Endothelial cell of umbilical vein (primary cell): ENCODE measurements around the gene EXOC6B. TPM values are rescaled to one million over a fixed set of nuclear protein-coding genes. Genes with fewer than 3 reads are reported as not detected.

ENCODE experiments used
- BruUV-seq: library from RNA; stranded (reverse); fragments of 400-500 nt; replicated peaks from 2 replicates; lab custom pipeline; 2021; lab: Mats Ljungman, UMichigan
- CTCF ChIA-PET: fragments of 300-600, 350-600 bp; sonication (Branson Sonifier 250); formaldehyde crosslinking; loops from one replicate; lab custom pipeline; 2021; ENCODE audit warnings: antibody characterized with exemption, inconsistent platforms; lab: Charles Lee
- POLR2A ChIA-PET: fragments of 300-600, 350-600 bp; sonication (Branson Sonifier 250); formaldehyde crosslinking; loops from one replicate; lab custom pipeline; 2021; ENCODE audit warnings: antibody characterized with exemption, inconsistent platforms; lab: Charles Lee
- DNase-seq: peaks from one replicate; pipeline ENCODE4 v3.0.0-alpha.2; 2011; ENCODE audit warnings: low read depth, low spot score
- FAIRE-seq: peaks from 2 replicates; lab custom pipeline; 2011; peaks lifted over from hg19 to GRCh38; lab: Jason Lieb, UNC
- H2AFZ ChIP-seq: 2 replicates; pipeline ENCODE4 v1.6.0; 2012; ENCODE audit warnings: low read depth, low read length, control low read depth, inconsistent platforms
- H3K27ac ChIP-seq: 2 replicates; pipeline ENCODE4 v1.5.1; 2011; ENCODE audit warnings: low read depth, mild to moderate bottlenecking, control low read depth, low read length, moderate library complexity; ENCODE audit not compliant: insufficient read depth
- H3K27me3 ChIP-seq, 2 experiments: 2 replicates each; pipeline versions ENCODE4 v1.6.0 to v1.6.1; 2011; ENCODE audit warnings: low read length in 2 of 2, mixed read lengths in 1 of 2; ENCODE audit not compliant: control insufficient read depth in 2 of 2, insufficient read depth in 2 of 2
- H3K36me3 ChIP-seq, 2 experiments: 2 replicates in 1 of 2; 3 replicates in 1 of 2; pipeline ENCODE4 v1.5.1; 2011; ENCODE audit warnings: low read length in 2 of 2, mild to moderate bottlenecking in 1 of 2, moderate library complexity in 1 of 2; ENCODE audit not compliant: control insufficient read depth in 2 of 2, insufficient read depth in 2 of 2; ENCODE audit errors: extremely low read depth in 1 of 2
- H3K4me1 ChIP-seq: 3 replicates; pipeline ENCODE4 v1.5.1; 2011; ENCODE audit warnings: mild to moderate bottlenecking, low read length; ENCODE audit not compliant: control insufficient read depth, insufficient read depth; ENCODE audit errors: extremely low read depth
- H3K4me2 ChIP-seq: 2 replicates; pipeline ENCODE4 v1.6.1; 2011; ENCODE audit warnings: low read length, control low read depth, mixed read lengths; ENCODE audit not compliant: insufficient read depth
- H3K4me3 ChIP-seq, 3 experiments: fragments of 200-600 bp in 1 of 3; sonication (generic), shearing (Covaris generic) in 1 of 3; replicated peaks in 1 of 3; 2 replicates each; pipeline ENCODE4 v1.5.1; 2011 to 2016; ENCODE audit warnings: control low read depth in 3 of 3, low read length in 3 of 3, mild to moderate bottlenecking in 2 of 3, inconsistent platforms in 1 of 3, low read depth in 1 of 3, moderate library complexity in 1 of 3; ENCODE audit not compliant: insufficient read depth in 1 of 3
- H3K79me2 ChIP-seq: 2 replicates; pipeline ENCODE4 v1.6.0; 2012; ENCODE audit warnings: low read length, inconsistent platforms; ENCODE audit not compliant: control insufficient read depth, insufficient read depth
- H3K9ac ChIP-seq: replicated peaks from 2 replicates; pipeline ENCODE3; 2011; ENCODE audit warnings: low read length, control low read depth; ENCODE audit not compliant: insufficient read depth; ENCODE audit errors: extremely low read depth
- H3K9me1 ChIP-seq: replicated peaks from 3 replicates; pipeline ENCODE4 v1.6.0; 2011; ENCODE audit warnings: mild to moderate bottlenecking, low read length; ENCODE audit not compliant: control insufficient read depth, insufficient read depth; ENCODE audit errors: extremely low read depth
- H3K9me3 ChIP-seq: replicated peaks from 2 replicates; pipeline ENCODE4 v1.5.1; 2012; ENCODE audit warnings: low read length, inconsistent platforms; ENCODE audit not compliant: control insufficient read depth, insufficient read depth
- H4K20me1 ChIP-seq: replicated peaks from 2 replicates; pipeline ENCODE3; 2011; ENCODE audit warnings: mild to moderate bottlenecking, low read length; ENCODE audit not compliant: control insufficient read depth, insufficient read depth; ENCODE audit errors: extremely low read depth
- CTCF ChIP-seq, 2 donors: IDR thresholded peaks; 1 replicate in 1 of 2; 2 replicates in 1 of 2; pipeline ENCODE4 v1.5.1; 2011; ENCODE audit warnings: low read length in 2 of 2, mild to moderate bottlenecking in 2 of 2, moderate library complexity in 2 of 2, control low read depth in 1 of 2, inconsistent platforms in 1 of 2, low read depth in 1 of 2; ENCODE audit not compliant: insufficient read depth in 1 of 2; ENCODE audit errors: extremely low read depth in 1 of 2
- EZH2 ChIP-seq: IDR thresholded peaks from 2 replicates; pipeline ENCODE4 v1.6.1; 2012; ENCODE audit warnings: borderline replicate concordance, low read depth, mild to moderate bottlenecking, moderate library complexity, low read length, inconsistent platforms; ENCODE audit not compliant: severe bottlenecking
- FOS ChIP-seq: IDR thresholded peaks from 2 replicates; pipeline ENCODE4 v1.6.1; 2011; ENCODE audit warnings: mild to moderate bottlenecking, low read length, moderate library complexity, borderline replicate concordance; ENCODE audit not compliant: insufficient read depth
- GATA2 ChIP-seq: IDR thresholded peaks from 2 replicates; pipeline ENCODE4 v1.7.0; 2011; ENCODE audit warnings: low read depth, mild to moderate bottlenecking, moderate library complexity, mixed read lengths, low read length; ENCODE audit not compliant: insufficient read length, insufficient read depth
- JUN ChIP-seq: IDR thresholded peaks from 2 replicates; pipeline ENCODE4 v1.6.1; 2011; ENCODE audit warnings: borderline replicate concordance, low read depth; ENCODE audit not compliant: insufficient read length, insufficient read depth
- MYC ChIP-seq: IDR thresholded peaks from one replicate; pipeline ENCODE4 v1.6.1; 2011; ENCODE audit warnings: mild to moderate bottlenecking, low read depth, low read length
- POLR2A ChIP-seq: IDR thresholded peaks from 2 replicates; pipeline ENCODE4 v1.6.1; 2012; ENCODE audit warnings: low read depth, mild to moderate bottlenecking, control low read depth, low read length
- POLR2AphosphoS5 ChIP-seq: IDR thresholded peaks from 2 replicates; pipeline ENCODE4 v1.6.1; 2012; ENCODE audit warnings: low read depth, mild to moderate bottlenecking, control low read depth, low read length, moderate library complexity; ENCODE audit not compliant: insufficient read depth
- dilution Hi-C: fragments of 300-500 bp; cut with MboI; formaldehyde crosslinking; loops from one replicate; pipeline ENCODE4 v1.15.0; 2019; ENCODE audit warnings: low sequenced_read_pairs; ENCODE audit not compliant: extremely low pct_ligation_motif_present
- intact Hi-C: fragments of 100-400 bp; cut with micrococcal nuclease; formaldehyde crosslinking; loops from one replicate; pipeline ENCODE4 v1.10.0; 2022
- polyA plus RNA-seq, 4 experiments: library from polyadenylated mRNA; depleted of rRNA in 3 of 4; stranded (reverse) in 3 of 4; unstranded in 1 of 4; fragments of >200 nt; gene quantifications; 2 replicates each; pipeline versions ENCODE4 v1.2.1 to v1.2.3, GENCODE V29; 2011 to 2012; ENCODE audit warnings: missing spikeins in 1 of 4
- total RNA-seq: library from RNA; stranded (reverse); gene quantifications from 2 replicates; pipeline ENCODE4 v1.2.3, GENCODE V29; 2021
- TF ChIP-seq, protein P1 (sequence below): IDR thresholded peaks from 2 replicates; pipeline ENCODE4 v1.6.1; 2011; ENCODE audit not compliant: insufficient read depth, insufficient read length

The EXOC6B gene
- total and polyA plus RNA-seq, 2 donors (not counting 3 experiments of a cell fraction or from before 2014, with no cell fraction given): 10.8 to 34.8 TPM

- no TSS peak for BruUV-seq
- no peaks in the 10 kb centered on the region for H3K36me3 ChIP-seq
- no peak for DNase-seq
- POLR2A ChIA-PET: no interaction called here
- no peaks in the 10 kb centered on the region for H3K9me3 ChIP-seq
- TF ChIP-seq EZH2: no peak
- TF ChIP-seq, protein P1, sequence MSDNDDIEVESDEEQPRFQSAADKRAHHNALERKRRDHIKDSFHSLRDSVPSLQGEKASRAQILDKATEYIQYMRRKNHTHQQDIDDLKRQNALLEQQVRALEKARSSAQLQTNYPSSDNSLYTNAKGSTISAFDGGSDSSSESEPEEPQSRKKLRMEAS: no peak
- TF ChIP-seq GATA2: no peak
- no peak for TF ChIP-seq FOS
- no peak for TF ChIP-seq JUN
- TF ChIP-seq POLR2AphosphoS5: no peak
- no peak for TF ChIP-seq CTCF (IDR thresholded peaks at IDR 0.05; ENCODE audit: extremely low read depth in 1 of 2, insufficient read depth in 1 of 2, low read depth in 1 of 2, low read length in 2 of 2)
- no peak for TF ChIP-seq POLR2A
- TF ChIP-seq MYC: no peak
- no peak overlapping the region for H3K27ac ChIP-seq
- intact Hi-C loops (no loop called here), dilution Hi-C loops (no loop called here)
- no peaks in the 10 kb centered on the region for H3K27me3 ChIP-seq
- no peak overlapping the region for H3K9ac ChIP-seq
- no peak overlapping the region for H2AFZ ChIP-seq
- no peak overlapping the region for H3K4me3 ChIP-seq
- H4K20me1 ChIP-seq: no peaks in the 10 kb centered on the region
- FAIRE-seq: no peak
- H3K9me1 ChIP-seq: no peaks in the 10 kb centered on the region
- no peak overlapping the region for H3K4me2 ChIP-seq
- peaks cover 7% of the 10 kb centered on the region for H3K4me1 ChIP-seq
- peaks cover 9% of the 10 kb centered on the region for H3K79me2 ChIP-seq
- CTCF ChIA-PET: interaction anchor here (1.2 to 2.1 kb wide), 4 partner anchors 12 to 47 kb away, joined by 3 to 7 read pairs (median 4); no protein-coding TSS in a partner anchor
Observed at GRCh38 chr2:72815655-72816278, 10.1 kb downstream of the EXOC6B start.
